ENCODE results near the gene RPL31.
A peak's percentile ranks its signal among the peaks of the same experiment; 100 is the strongest.

Gene RPL31

DNA sequence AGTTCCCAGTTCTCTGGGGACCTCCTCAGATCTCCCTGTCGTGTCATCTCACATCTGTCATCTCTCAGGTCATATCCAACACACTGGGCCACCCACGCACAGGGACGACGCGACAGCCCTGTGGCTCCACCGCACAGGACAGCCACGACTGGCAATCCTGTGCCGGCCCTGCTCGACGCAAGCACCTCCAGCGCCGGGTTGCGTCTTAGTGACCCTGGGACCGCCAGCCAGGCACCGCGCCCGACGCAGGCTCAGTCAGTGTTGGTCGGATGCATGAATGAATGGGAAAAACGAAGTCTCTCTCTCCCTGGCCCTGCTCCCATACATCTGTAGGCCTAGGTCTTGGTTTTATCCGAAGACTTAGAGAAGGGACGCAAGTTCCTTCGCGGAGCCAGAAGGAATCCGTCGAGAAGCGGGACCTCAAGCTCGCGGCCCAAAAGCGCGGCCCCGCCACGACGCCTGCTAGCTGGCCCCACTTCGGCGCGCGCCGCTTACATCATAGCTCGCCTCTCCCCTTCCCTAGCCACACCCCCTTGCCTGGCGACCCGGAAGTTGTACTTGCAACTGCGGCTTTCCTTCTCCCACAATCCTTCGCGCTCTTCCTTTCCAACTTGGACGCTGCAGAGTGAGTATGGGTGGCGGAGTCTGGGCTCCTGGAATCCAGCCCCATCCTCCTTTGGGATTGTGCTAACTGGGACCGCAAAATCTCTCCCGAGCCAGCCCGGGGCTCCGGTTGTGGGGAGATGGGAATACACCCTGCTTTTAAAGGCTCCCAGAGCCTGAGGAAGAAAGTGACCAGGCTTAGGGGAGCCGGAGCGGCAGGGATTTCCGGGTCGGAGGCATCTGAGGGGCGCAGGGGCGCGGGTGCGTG, at the start of gene RPL31:
RPL31 (plus strand) TSS at position 599 of the 871 bp plus-strand sequence. CDS start 413 bp downstream, outside the sequence.
- peak; percentile 95 for DNase-seq (ENCODE audit: low spot score)

DNA sequence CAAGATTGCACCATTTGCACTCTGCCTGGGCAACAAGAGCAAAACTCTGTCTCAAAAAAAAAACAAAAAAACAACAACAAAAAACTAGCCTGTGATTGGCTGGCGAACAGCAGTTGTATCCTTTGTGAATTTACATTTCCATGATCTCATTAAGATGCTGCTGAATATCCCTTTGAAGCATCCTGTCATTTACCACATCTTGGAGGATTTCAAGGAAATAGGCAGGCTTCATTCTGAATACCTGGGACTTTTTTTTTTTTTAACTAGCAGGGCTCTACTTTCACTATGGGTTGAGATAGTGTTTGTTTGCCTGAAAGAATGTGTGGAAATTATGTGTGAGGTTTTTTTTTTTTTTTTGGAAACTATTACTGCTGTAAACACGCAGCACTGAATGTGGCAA, 49.6 kb upstream of the RPL31 start:
- no peak for DNase-seq (ENCODE audit: low spot score)

DNA sequence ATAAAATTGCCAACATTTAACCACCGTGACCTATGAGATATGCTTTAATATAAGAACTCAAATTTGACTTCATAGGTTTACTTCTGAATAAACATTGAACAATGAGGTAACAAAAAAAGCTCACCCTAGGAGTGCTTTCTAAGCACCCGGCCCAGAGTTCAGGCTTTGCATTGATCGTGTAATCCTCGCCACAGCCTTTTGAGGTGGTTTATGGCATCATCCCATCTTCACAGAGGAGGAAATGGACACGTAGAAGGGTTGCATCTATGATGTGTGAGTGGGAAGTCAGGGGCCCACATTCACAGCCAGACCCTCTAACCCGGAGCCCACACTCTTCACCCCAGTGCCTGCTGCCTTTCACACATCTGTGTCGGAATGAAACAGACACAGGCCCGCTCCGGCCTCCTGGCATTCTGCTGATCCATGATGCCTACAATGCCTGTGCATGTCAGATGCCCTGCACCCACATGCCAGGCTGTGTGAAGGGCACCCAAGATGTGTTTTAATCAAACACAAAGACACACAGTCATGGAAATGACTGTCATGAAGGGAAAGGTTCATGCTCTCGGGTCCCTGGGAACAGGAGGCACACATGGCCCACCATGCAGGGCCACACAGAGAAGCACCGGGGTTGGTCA, 48.6 kb upstream of the RPL31 start:
- no peak for DNase-seq (ENCODE audit: low spot score)

DNA sequence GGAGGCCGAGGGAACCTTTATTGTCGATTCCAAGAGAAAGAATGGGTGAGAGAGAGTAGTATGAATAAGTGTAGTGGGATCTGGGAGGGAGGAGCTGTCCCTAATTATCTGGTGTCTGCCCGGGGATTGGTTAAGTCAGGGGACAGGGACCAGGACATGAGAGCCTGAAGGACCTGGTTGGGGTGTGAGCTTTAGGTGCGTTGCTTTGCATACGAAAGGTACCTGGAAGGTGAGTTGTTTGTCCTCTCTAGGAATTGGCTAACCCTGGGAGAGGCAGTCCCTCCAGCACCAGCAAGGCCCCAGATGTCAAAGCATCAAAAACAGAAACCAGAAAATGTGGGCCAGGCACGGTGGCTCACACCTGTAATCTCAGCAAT, 48.1 kb upstream of the RPL31 start:
- DNase-seq (ENCODE audit: low spot score): no peak

DNA sequence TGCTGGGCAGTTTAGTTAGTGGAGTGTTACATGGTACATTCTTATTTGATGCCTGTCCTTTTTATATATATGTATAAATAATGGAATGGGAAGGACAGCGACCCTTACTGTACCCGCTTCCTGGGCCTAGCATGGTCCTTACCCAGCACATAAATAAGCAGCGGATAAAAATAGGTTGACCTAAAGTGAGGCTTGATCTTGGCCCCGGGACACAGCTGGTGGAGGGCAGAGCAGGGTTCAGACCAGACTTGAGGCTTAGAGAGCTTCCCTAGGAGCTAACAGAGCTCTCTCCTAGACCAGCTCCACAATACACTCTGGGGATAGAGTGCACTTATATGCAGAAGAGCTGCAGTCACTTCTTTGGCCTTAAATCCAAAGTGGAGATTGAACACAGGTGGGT, 46.9 kb upstream of the RPL31 start:
- DNase-seq (ENCODE audit: low spot score): no peak

DNA sequence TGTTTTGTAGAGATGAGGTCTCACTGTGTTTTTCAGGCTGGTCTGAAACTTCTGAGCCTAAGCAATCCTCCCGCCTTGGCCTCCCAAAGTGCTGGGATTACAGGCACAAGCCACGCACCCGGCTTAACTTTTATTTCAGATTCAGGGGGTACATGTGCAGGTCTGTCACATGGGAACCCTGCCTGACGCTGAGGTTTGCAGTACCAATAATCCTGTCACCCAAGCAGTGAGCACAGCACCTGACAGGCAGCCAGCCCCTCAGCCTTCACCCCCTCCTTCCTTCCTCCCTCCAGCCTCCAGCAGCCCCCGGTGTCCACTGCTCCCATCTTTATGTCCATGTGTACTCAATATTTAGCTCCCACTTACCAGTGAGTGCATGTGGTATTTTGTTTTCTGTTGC, 46.0 kb upstream of the RPL31 start:
- no peak for DNase-seq (ENCODE audit: low spot score)

DNA sequence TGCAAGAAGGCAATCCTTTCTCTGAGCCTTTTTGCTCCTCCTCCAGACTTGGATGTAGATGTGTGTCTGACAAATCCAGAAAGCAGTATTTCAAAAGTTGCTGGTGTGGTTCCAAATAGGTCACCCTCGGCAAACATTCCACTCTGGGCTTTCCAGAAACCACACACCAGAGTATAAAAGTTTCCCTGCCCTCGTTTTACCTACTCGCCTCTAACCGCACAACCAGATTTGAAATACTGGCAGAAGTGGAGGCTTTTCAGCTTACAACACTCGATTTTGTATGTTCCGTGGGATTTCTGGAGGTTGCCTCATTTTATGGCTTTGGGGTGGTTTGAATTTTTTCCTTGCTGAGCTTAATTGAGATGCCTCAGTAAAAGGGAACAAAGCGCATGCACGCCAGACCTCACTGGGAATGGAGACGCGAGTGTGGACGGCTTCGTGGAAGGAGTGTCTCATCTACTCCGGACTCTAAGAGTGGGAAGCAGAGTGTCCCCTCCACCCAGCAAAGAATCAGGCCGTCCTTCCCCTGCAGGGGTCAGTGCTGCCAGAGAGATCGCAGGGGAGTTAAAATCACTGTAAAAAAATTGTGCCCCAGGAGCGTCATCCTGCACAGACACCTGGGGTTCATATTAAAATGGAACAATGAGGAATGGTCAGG, 44.0 kb upstream of the RPL31 start:
- no peak for DNase-seq (ENCODE audit: low spot score)

DNA sequence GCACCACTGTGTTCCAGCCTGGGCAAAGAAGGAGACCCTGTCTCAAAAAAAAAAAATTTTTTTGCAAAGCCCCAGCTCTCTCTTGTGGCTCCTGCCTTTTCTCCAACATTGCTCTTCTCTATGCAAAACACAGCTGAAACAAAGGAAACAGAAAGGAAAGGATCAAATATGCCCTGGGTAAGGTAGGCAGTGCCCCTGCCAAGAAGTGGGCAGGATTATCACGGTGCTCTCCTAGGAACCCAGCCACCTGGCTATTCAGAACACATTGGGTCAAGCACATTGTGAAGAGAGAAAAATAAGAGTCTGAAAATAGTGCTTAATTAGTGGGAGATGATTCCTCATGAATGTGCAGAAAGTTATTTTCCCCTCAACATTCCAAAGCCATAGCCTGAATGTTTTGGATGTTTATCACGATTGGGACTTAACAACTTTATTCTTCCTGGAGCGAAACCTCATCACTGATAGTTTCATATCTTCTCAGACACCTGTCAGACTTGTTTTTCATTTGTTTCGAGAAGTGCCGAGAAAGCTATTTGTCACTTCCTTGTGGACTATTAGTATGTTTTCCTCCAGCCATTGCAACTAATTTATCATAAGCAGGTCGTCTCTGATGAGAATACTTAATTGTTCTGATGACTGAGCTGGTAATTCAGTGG, 42.7 kb upstream of the RPL31 start:
- DNase-seq (ENCODE audit: low spot score): no peak

DNA sequence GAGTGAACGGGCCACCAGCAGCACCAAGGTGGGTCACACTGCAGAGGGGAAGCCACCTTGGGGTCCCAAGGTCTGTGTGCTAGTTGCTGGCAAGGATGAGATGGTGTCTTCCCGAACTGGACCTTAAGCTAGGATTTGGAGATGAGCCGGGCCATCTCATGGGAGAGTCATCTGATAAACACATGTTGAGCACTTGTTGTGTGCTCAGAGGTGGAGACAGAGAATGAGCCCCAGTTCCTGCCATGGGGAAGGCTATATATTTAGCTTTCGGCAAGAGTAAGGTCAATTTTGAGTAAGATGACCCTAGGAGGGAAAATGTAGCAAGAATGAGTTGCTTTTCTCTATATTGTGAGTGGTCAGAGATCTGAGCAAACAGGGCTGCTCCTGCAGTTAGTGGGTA, 41.4 kb upstream of the RPL31 start:
- no peak for DNase-seq (ENCODE audit: low spot score)

DNA sequence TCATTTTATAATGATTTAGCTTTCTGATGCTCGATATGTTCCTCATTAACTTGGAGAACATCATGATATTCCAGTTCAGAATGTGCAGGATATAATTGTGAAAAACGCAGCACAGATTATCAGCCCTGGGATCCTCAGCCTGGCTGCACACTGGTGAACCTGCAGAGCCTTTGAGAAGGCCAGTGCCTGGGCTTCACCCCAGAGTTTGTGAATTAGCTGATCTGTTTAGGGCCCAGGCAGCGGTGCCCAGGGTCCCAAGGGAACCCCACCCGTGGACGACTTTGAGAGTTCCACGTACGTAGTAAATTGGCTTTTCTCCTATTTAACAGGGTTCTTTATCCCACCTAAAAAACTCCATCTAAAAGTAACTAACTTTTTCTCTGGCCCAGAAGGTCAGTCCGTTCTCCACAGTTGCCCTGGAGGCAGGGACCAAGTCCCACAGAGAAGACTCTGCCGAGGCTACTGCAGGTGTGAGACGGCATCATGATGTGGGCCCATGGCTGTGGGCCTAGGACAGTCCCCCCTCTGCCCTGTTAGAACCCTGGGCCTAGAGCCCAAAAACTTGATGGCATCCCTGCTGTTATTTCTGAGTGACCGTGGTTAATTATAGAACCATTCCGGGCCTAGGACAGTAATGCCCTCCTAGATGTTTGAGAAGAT, 39.6 kb upstream of the RPL31 start:
- no peak for DNase-seq (ENCODE audit: low spot score)

DNA sequence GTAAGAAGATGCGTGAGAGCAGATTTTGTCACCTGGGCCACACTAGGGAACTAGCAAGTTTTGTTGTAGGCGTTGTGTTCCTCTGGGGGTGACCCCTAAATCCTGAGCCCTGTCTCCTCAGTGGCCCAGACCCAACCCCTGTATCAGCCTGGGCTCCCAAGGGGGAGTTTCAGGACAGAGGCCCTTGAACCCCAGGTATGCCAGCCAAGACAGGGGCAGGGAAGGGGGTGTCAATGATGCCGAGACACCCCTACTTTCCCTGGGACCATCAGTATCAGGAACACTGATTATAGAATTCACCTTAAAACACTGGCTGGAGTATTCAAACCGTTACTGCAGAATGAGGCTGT, 39.1 kb upstream of the RPL31 start:
- DNase-seq (ENCODE audit: low spot score): no peak

DNA sequence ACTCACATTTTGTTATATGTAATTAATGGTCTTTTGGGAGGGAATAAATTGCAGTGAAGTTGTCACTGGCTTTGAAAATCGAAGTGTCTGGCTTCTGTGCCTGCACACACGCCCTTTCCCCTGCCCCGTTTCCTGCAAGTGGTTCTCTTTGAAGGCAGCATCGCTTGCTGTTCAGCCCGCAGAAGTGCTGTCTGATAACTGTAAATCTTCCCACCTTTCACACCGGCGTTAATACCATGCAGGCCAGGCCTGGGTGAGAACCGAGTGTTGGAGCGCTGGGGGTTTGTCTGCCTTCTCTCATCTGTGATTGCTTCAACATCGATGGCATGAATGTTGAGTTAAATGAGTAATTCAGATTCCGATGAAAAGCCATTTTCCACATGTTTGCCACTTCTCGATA, 37.9 kb upstream of the RPL31 start:
- DNase-seq (ENCODE audit: low spot score): no peak

DNA sequence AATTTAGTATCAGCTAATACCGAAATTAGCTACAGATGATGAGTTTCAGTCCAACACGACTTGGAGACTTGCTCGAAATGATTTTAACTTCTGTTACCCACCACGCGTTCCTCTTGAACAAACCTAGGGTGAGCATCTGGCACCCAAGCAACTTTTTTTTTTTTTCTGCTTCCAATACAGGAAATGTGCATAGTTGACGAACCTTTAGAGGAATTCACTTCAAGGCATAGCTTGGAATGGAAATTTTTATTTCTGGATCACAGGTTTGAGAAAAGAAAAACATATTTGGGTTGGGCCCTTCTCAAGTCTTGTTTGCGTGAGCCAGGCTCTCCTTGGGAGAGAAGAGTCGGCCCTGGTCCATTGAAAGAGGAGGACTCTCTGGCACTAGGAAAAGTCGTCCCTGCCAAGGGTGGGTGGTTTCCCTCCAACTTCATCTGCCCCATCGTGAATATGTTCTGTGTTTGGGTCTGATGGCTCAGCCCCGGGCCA, 37.4 kb upstream of the RPL31 start:
- no peak for DNase-seq (ENCODE audit: low spot score)

DNA sequence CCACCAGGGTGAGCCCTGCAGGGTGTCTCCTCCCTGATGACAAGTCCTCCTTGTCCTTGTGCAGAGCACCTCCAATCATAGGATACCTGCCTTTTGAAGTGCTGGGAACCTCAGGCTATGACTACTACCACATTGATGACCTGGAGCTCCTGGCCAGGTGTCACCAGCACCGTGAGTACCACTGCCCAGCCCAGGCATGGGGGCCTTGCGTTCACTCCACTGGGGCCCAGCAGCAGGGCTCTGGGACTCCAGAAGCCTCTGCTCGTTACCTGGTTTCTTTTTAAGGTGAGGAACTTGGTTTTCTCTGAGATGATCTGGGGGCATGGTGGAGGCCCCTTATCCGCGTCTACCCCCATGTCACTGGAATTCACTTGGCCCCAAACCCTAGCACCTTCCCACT, 36.5 kb upstream of the RPL31 start:
- DNase-seq (ENCODE audit: low spot score): no peak

DNA sequence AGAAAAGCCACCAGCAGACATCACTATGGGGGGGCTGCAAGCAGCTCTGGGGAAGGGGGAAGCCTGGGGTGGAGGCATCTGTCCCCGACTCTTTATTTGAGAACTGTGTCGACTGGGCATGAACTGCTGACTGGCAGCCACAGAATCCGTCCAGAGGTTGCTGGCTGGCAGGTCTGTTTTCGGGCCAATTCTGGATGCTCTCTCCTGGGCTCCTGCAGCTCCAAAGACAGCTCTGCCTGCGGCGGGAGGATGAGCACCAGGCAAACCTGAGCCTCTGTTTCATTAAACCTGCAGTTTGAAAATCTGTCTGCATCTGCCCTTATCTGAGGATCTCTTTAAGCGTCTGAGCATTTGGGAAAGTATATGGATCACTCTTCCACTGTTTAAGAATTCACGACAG, 34.4 kb upstream of the RPL31 start:
- no peak for DNase-seq (ENCODE audit: low spot score)

DNA sequence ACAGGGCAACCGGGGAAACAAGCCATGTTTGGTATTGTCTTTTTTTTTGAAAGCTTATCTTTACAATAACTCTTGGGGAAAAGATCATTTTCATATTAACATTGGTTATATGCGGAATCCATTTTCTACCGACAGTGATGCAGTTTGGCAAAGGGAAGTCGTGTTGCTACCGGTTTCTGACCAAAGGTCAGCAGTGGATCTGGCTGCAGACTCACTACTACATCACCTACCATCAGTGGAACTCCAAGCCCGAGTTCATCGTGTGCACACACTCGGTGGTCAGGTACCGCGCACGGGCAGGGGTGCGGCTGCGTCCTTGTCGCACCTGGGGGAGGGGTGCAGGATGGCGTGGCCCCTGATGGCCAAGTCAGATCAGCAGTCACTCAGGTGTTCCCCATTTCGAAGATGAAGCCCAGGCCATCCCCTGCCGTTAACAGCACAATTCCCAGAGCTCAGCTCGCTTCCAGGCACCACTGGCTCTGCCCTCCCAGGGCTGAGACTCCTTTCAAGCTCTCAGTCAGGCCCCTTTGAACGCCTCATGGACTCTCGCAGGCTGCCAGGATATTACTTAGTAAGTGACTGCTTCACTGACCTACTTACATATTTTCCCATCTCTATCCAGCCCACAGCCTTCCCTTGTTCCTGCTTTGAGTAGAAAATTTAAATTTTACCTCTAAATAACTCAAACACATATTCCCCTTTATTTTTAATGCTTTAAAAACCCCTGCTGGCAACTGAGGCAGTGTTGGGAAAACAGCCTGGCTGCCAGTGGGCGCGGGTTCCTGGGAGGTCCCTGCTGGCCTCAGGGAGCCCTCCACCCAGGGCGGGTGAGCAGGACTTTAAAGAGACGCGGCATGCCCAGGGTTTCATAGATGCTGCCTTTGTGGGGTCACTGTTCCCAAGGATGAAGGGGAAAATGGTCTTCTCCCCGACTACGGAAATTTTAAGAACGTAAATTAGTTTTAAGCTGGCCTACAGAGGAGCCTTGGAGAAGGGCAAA, 33.6 kb upstream of the RPL31 start:
- no peak for DNase-seq (ENCODE audit: low spot score)

DNA sequence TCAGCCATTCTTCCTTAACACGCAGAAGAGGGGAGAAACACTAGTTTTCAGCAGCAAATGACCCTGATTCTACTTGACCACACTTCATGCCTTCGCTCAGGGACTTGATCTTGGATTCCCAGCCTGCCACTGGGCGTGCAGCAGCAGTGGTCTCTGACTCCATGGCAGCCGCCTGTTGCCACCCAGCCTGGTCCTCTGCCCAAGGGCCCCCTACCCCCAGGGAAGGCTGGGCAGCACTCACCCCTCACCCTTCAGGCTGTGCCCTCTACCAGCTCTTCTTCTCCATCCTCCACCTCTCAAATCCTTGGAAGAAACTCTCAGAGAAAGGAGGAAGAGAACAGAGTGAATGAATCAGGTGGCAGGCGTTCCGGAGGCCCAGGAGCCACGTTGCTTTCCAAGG, 32.1 kb upstream of the RPL31 start:
- no peak for DNase-seq (ENCODE audit: low spot score)

DNA sequence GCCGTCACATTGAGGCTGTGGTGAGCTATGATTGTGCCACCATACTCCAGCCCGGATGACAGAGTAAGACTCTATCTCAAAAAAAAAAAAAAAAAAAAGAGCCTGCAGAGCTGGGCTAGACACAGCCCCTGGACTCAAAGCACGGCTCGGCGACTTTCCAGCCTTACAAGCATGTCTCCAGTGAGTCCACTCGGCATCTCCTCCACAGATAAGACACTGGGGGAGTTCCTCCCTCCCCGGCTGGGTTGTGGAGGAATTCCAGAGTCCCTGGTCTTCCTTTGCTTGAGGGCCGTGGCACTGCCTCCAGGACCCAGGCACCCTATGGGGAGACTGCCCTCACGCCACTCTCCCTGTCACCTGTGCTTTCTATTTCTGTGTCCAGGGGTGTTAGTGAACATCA, 30.9 kb upstream of the RPL31 start:
- DNase-seq (ENCODE audit: low spot score): no peak

DNA sequence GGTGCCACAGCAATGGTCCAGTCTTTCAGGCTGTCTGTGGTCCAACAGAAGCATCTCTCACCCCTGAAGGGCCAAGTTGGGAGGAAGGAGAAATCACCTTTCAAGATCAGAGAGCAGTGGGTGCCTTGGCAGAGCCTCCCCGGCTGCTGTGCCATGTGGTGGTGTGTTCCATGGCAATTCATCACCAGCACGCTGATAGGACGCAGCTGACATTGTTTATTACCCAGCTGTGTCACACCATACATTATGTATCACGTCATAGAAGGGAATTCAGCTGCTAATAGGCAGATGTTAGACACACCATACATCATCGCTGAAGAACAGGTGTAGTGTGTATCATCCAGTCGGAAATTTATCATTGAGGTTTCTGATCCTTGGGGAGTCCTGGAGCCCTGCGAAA, 29.6 kb upstream of the RPL31 start:
- no peak for DNase-seq (ENCODE audit: low spot score)

DNA sequence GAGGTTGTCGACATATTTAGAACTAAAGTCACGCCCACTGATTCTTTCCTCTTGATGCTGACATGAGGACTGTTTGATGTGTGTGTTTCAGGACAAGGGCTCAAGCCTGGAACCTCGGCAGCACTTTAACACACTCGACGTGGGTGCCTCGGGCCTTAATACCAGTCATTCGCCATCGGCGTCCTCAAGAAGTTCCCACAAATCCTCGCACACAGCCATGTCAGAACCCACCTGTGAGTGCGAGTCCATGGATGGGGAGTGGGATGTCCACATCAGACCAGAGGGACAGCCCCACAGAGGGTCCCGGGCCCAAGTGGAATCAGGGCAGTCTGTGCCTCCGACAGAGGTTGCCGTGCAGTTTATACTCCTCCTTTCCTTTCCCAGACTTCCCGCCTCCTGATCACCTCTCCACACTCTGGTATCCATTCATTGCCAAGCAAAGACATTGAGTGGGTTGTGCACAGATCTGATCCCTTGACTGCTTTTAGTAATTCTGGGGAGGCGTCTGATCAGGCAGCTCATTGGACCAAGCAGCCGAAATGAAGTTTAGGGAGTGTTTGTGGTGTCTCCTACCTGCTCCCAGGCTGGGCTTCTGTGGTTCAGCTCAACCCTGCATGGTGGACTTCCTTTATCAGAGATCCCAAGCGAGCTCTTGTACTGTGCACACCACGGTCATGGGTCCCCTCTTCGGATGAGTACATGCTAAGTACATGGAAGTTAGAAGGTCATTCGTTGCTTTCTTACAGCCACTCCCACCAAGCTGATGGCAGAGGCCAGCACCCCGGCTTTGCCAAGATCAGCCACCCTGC, 27.2 kb upstream of the RPL31 start:
- no peak for DNase-seq (ENCODE audit: low spot score)
